ENCODE measurements around the gene TPO.

TPO gene

GRCh38 chr2:1437101-1437500 lies 23.8 kb downstream of the TPO start:
- Histone ChIP-seq H3K4me1 (no peaks in the 10 kb centered on the region), H3K36me3 (no peaks in the 10 kb centered on the region), H3K27me3 (no peaks in the 10 kb centered on the region), H3K9me3 (no peaks in the 10 kb centered on the region), H3K4me3 (ENCODE audit: low read depth, low read length) (no peak overlapping the region)
- no peak for TF ChIP-seq CTCF (IDR thresholded peaks at IDR 0.05; ENCODE audit: low read depth, low read length)
- no peak for DNase-seq

- Histone ChIP-seq H3K27me3 (no peaks in the 10 kb centered on the region), H3K4me1 (no peaks in the 10 kb centered on the region), H3K36me3 (no peaks in the 10 kb centered on the region), H3K9me3 (no peaks in the 10 kb centered on the region), H3K4me3 (ENCODE audit: low read depth, low read length) (no peak overlapping the region)
- no peak for TF ChIP-seq CTCF (IDR thresholded peaks at IDR 0.05; ENCODE audit: low read depth, low read length)
- no peak for DNase-seq
Observed at GRCh38 chr2:1437537-1437936, 24.3 kb downstream of the TPO start.

- Histone ChIP-seq H3K4me1 (no peaks in the 10 kb centered on the region), H3K4me3 (ENCODE audit: low read depth, low read length) (no peak overlapping the region), H3K9me3 (no peaks in the 10 kb centered on the region), H3K27me3 (no peaks in the 10 kb centered on the region), H3K36me3 (no peaks in the 10 kb centered on the region)
- no peak for TF ChIP-seq CTCF (IDR thresholded peaks at IDR 0.05; ENCODE audit: low read depth, low read length)
- no peak for DNase-seq
Observed at GRCh38 chr2:1438972-1439371, 25.7 kb downstream of the TPO start.

- Histone ChIP-seq H3K9me3 (no peaks in the 10 kb centered on the region), H3K4me1 (no peaks in the 10 kb centered on the region), H3K36me3 (no peaks in the 10 kb centered on the region), H3K27me3 (no peaks in the 10 kb centered on the region), H3K4me3 (ENCODE audit: low read depth, low read length) (no peak overlapping the region)
- no peak for TF ChIP-seq CTCF (IDR thresholded peaks at IDR 0.05; ENCODE audit: low read depth, low read length)
- DNase-seq, result no peak
Observed at GRCh38 chr2:1440581-1440980, 27.3 kb downstream of the TPO start.

- no peaks in the 10 kb centered on the region for H3K9me3 ChIP-seq
- no peak overlapping the region for H3K4me3 ChIP-seq (ENCODE audit: low read depth, low read length)
- H3K27me3 ChIP-seq, result peaks cover 13% of the 10 kb centered on the region
- DNase-seq, result no peak
- no peaks in the 10 kb centered on the region for H3K36me3 ChIP-seq
- TF ChIP-seq CTCF (IDR thresholded peaks at IDR 0.05; ENCODE audit: low read depth, low read length), result no peak
- no peaks in the 10 kb centered on the region for H3K4me1 ChIP-seq
Observed at GRCh38 chr2:1446301-1446700, 33.0 kb downstream of the TPO start.

- no peak for TF ChIP-seq CTCF (IDR thresholded peaks at IDR 0.05; ENCODE audit: low read depth, low read length)
- Histone ChIP-seq H3K27me3 (peaks cover 13% of the 10 kb centered on the region), H3K9me3 (no peaks in the 10 kb centered on the region), H3K36me3 (no peaks in the 10 kb centered on the region), H3K4me1 (no peaks in the 10 kb centered on the region), H3K4me3 (ENCODE audit: low read depth, low read length) (no peak overlapping the region)
- DNase-seq, result no peak
Observed at GRCh38 chr2:1448009-1448408, 34.7 kb downstream of the TPO start.
